Caco-2 (cell line): ENCODE data around the gene GDPD2. TPM values are rescaled to one million over a fixed set of nuclear protein-coding genes. Genes with fewer than 3 reads are reported as not detected.
A peak's percentile ranks its signal among the peaks of the same experiment; 100 is the strongest.

Source experiments
- BruUV-seq: library from RNA; stranded (reverse); fragments of 400-500 nt; replicated peaks from 2 replicates; lab custom pipeline; 2021; lab: Mats Ljungman, UMichigan
- CTCF ChIA-PET: fragments of 300-600 bp; sonication (Branson Sonifier 250); formaldehyde crosslinking; loops from one replicate; lab custom pipeline; 2022; ENCODE audit warnings: antibody characterized with exemption; lab: Charles Lee
- POLR2A ChIA-PET: fragments of 300-600 bp; sonication (Branson Sonifier 250); formaldehyde crosslinking; loops from one replicate; lab custom pipeline; 2022; ENCODE audit warnings: antibody characterized with exemption; lab: Charles Lee
- DNase-seq, 2 experiments: peaks; one replicate each; pipeline versions ENCODE4 v3.0.0 to v3.0.0-alpha.2; 2020 to 2022
- H3K27me3 ChIP-seq: replicated peaks from 2 replicates; pipeline ENCODE4 v1.6.0; 2011; ENCODE audit warnings: low read length; ENCODE audit not compliant: control insufficient read depth, insufficient read depth
- H3K36me3 ChIP-seq: 2 replicates; pipeline ENCODE4 v1.5.1; 2011; ENCODE audit warnings: low read length; ENCODE audit not compliant: control insufficient read depth, insufficient read depth
- H3K4me1 ChIP-seq: fragments of 250-450 bp; sonication (Bioruptor Pico); 2 replicates; pipeline ENCODE4 v1.5.1; 2020; ENCODE audit warnings: mild to moderate bottlenecking
- H3K4me3 ChIP-seq: 2 replicates; pipeline ENCODE4 v1.5.1; 2011; ENCODE audit warnings: low read depth, mild to moderate bottlenecking, control low read depth, low read length
- H3K9me3 ChIP-seq: fragments of 250-450 bp; sonication (Bioruptor Pico); 2 replicates; pipeline ENCODE4 v1.5.1; 2020; ENCODE audit warnings: mild to moderate bottlenecking, moderate library complexity
- H3K27ac Mint-ChIP-seq: one replicate; pipeline ENCODE4 v1.8.0; 2022; ENCODE audit warnings: mixed read lengths; ENCODE audit not compliant: unreplicated experiment
- H3K27me3 Mint-ChIP-seq: one replicate; pipeline ENCODE4 v1.8.0; 2022; ENCODE audit warnings: mixed read lengths; ENCODE audit not compliant: insufficient read depth, unreplicated experiment
- H3K36me3 Mint-ChIP-seq: one replicate; pipeline ENCODE4 v1.8.0; 2022; ENCODE audit warnings: mild to moderate bottlenecking, mixed read lengths; ENCODE audit not compliant: insufficient read depth, unreplicated experiment
- H3K4me1 Mint-ChIP-seq: one replicate; pipeline ENCODE4 v1.8.0; 2022; ENCODE audit warnings: low read depth, mixed read lengths; ENCODE audit not compliant: unreplicated experiment
- H3K4me3 Mint-ChIP-seq: one replicate; pipeline ENCODE4 v1.8.0; 2022; ENCODE audit warnings: mild to moderate bottlenecking, moderate library complexity, mixed read lengths; ENCODE audit not compliant: unreplicated experiment
- H3K9me3 Mint-ChIP-seq: one replicate; pipeline ENCODE4 v1.8.0; 2022; ENCODE audit warnings: mixed read lengths; ENCODE audit not compliant: unreplicated experiment
- CTCF ChIP-seq, 2 experiments: fragments of 200-600 bp in 1 of 2; IDR thresholded peaks; 1 replicate in 1 of 2; 2 replicates in 1 of 2; pipeline versions ENCODE4 v1.5.1 to v1.8.0; 2011 to 2022; ENCODE audit warnings: antibody characterized with exemption in 1 of 2, control low read depth in 1 of 2, inconsistent platforms in 1 of 2, low read depth in 1 of 2, low read length in 1 of 2, mild to moderate bottlenecking in 1 of 2, moderate library complexity in 1 of 2; ENCODE audit not compliant: insufficient read depth in 1 of 2, severe bottlenecking in 1 of 2, unreplicated experiment in 1 of 2
- intact Hi-C: fragments of 100-400 bp; cut with micrococcal nuclease; formaldehyde crosslinking; loops from one replicate; pipeline ENCODE4 v1.10.0; 2022; ENCODE audit not compliant: unreplicated experiment
- total RNA-seq: library from RNA; stranded (reverse); gene quantifications from 2 replicates; pipeline ENCODE4 v1.2.3, GENCODE V29; 2022

GDPD2 gene
- total RNA-seq, 1 experiment from 2014 or later = 1.9 TPM

GRCh38 chrX:70456256-70456655, 33.1 kb downstream of the GDPD2 start:
- Histone ChIP-seq H3K4me1 (peaks cover 16% of the 10 kb centered on the region; the same call in 1 of the 2 replicates), H3K4me3 (peak overlapping the region; percentile 86), H3K27me3 (no peaks in the 10 kb centered on the region), H3K36me3 (no peaks in the 10 kb centered on the region), H3K9me3 (no peaks in the 10 kb centered on the region)
- Mint-ChIP-seq H3K27me3 (no peaks in the 10 kb centered on the region), H3K4me1 (peaks cover 6% of the 10 kb centered on the region), H3K4me3 (peak overlapping the region; percentile 97), H3K36me3 (peaks cover 38% of the 10 kb centered on the region), H3K27ac (peak overlapping the region; percentile 94), H3K9me3 (no peaks in the 10 kb centered on the region)
- DNase-seq = no peak
- intact Hi-C loops = loop anchor here (10.0 kb wide), 1 partner anchor 49 kb away; no protein-coding TSS in a partner anchor
- CTCF ChIA-PET = interaction anchor here (1.5 kb wide), 1 partner anchor 98 kb away, joined by 4 read pairs; no protein-coding TSS in a partner anchor
- no peak for TF ChIP-seq CTCF (IDR thresholded peaks at IDR 0.05; ENCODE audit: insufficient read depth in 1 of 2, low read depth in 1 of 2, low read length in 1 of 2, severe bottlenecking in 1 of 2, unreplicated experiment in 1 of 2)
- no TSS peak for BruUV-seq
- POLR2A ChIA-PET = no interaction called here

GRCh38 chrX:70461026-70461425, 37.9 kb downstream of the GDPD2 start:
- Histone ChIP-seq H3K4me1 (no peaks in the 10 kb centered on the region), H3K36me3 (no peaks in the 10 kb centered on the region), H3K9me3 (no peaks in the 10 kb centered on the region), H3K4me3 (no peak overlapping the region), H3K27me3 (no peaks in the 10 kb centered on the region)
- DNase-seq = no peak
- BruUV-seq = no TSS peak
- CTCF ChIA-PET = no interaction called here
- no peak overlapping the region for H3K27ac Mint-ChIP-seq
- H3K36me3 Mint-ChIP-seq = peaks cover 35% of the 10 kb centered on the region
- no peak overlapping the region for H3K4me3 Mint-ChIP-seq
- POLR2A ChIA-PET = no interaction called here
- intact Hi-C loops = no loop called here
- H3K9me3 Mint-ChIP-seq = no peaks in the 10 kb centered on the region
- no peak for TF ChIP-seq CTCF (IDR thresholded peaks at IDR 0.05; ENCODE audit: insufficient read depth in 1 of 2, low read depth in 1 of 2, low read length in 1 of 2, severe bottlenecking in 1 of 2, unreplicated experiment in 1 of 2)
- no peaks in the 10 kb centered on the region for H3K27me3 Mint-ChIP-seq
- peaks cover 6% of the 10 kb centered on the region for H3K4me1 Mint-ChIP-seq

GRCh38 chrX:70464051-70464450, 40.9 kb downstream of the GDPD2 start:
- Histone ChIP-seq H3K4me1 (no peaks in the 10 kb centered on the region), H3K4me3 (no peak overlapping the region), H3K9me3 (no peaks in the 10 kb centered on the region), H3K27me3 (no peaks in the 10 kb centered on the region), H3K36me3 (no peaks in the 10 kb centered on the region; the same call in 1 of the 2 replicates)
- CTCF ChIA-PET = no interaction called here
- peaks cover 32% of the 10 kb centered on the region for H3K36me3 Mint-ChIP-seq
- no peak for TF ChIP-seq CTCF (IDR thresholded peaks at IDR 0.05; ENCODE audit: insufficient read depth in 1 of 2, low read depth in 1 of 2, low read length in 1 of 2, severe bottlenecking in 1 of 2, unreplicated experiment in 1 of 2)
- H3K27ac Mint-ChIP-seq = peak overlapping the region; percentile 75
- POLR2A ChIA-PET = no interaction called here
- no peaks in the 10 kb centered on the region for H3K27me3 Mint-ChIP-seq
- DNase-seq = no peak
- no TSS peak for BruUV-seq
- no peaks in the 10 kb centered on the region for H3K9me3 Mint-ChIP-seq
- H3K4me3 Mint-ChIP-seq = no peak overlapping the region
- intact Hi-C loops = no loop called here
- H3K4me1 Mint-ChIP-seq = no peaks in the 10 kb centered on the region
